ACC112 (cell line): Measurements from ENCODE around the gene MAML1.

ENCODE experiments used
- H2AFZ ChIP-seq: fragments of 200-600 bp; sonication (generic); one replicate; pipeline ENCODE4 v1.6.0; 2017; ENCODE audit warnings: antibody characterized with exemption, low read length; ENCODE audit not compliant: unreplicated experiment
- H3K27ac ChIP-seq: fragments of 200-600 bp; sonication (generic); 2 replicates; pipeline ENCODE4 v1.5.1; 2014; ENCODE audit warnings: low read depth, mild to moderate bottlenecking, antibody characterized with exemption, low read length, moderate library complexity
- H3K27me3 ChIP-seq: fragments of 200-600 bp; sonication (generic); 2 replicates; pipeline ENCODE4 v1.6.1; 2014; ENCODE audit warnings: mild to moderate bottlenecking, antibody characterized with exemption, low read length, moderate library complexity, mixed read lengths; ENCODE audit not compliant: insufficient read depth
- H3K36me3 ChIP-seq: fragments of 200-600 bp; sonication (generic); 2 replicates; pipeline ENCODE4 v1.6.1; 2016; ENCODE audit warnings: mild to moderate bottlenecking, antibody characterized with exemption, low read length, moderate library complexity, mixed read lengths; ENCODE audit not compliant: insufficient read depth
- H3K4me1 ChIP-seq: fragments of 200-600 bp; sonication (generic); one replicate; pipeline ENCODE4 v1.6.1; 2016; ENCODE audit warnings: low read length, mixed read lengths; ENCODE audit not compliant: insufficient read depth, unreplicated experiment, control insufficient read depth
- H3K4me3 ChIP-seq: fragments of 200-600 bp; sonication (generic); 2 replicates; pipeline ENCODE4 v1.5.1; 2014; ENCODE audit warnings: mild to moderate bottlenecking, low read depth, low read length
- H3K79me2 ChIP-seq: fragments of 200-600 bp; sonication (generic); one replicate; pipeline ENCODE4 v1.6.0; 2016; ENCODE audit warnings: low read length; ENCODE audit not compliant: control insufficient read depth, unreplicated experiment, insufficient read depth

MAML1 gene

DNA sequence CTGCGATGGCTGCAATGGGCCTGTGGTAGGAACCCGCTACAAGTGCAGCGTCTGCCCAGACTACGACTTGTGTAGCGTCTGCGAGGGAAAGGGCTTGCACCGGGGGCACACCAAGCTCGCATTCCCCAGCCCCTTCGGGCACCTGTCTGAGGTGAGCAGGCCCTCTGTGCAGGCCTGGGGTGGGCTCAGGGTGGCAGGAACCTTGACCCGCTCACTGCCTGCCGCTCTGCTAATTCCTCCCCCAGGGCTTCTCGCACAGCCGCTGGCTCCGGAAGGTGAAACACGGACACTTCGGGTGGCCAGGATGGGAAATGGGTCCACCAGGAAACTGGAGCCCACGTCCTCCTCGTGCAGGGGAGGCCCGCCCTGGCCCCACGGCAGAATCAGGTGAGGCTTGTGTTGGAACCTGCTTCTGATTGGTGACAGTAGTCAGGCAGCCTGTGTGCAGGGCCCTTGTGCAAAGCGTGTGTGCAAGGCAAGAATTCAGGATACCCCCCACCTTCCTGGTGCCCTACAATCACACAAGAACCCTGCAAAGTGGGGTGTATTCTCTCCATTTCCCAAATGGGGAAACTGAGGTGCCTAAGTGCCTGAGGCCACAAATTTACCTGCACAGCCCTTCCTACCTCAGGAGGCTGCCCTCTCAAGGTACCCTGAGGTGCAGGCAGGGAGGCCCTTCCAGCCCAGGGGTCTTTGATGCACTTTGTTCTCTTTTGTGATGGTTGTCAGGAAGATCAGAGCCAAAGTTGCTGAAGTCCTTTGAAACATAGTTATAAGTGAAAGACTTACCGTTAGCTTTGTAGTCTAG is 91.5 kb downstream of the MAML1 start:
- peaks cover 63% of the 10 kb centered on the region for H3K36me3 ChIP-seq
- H3K79me2 ChIP-seq, result peaks cover 63% of the 10 kb centered on the region
- no peaks in the 10 kb centered on the region for H3K27me3 ChIP-seq
- H3K4me1 ChIP-seq, result peaks cover 55% of the 10 kb centered on the region
- H3K4me3 ChIP-seq, result peak overlapping the region; percentile 60
- H3K27ac ChIP-seq, result no peak overlapping the region
- no peak overlapping the region for H2AFZ ChIP-seq

DNA sequence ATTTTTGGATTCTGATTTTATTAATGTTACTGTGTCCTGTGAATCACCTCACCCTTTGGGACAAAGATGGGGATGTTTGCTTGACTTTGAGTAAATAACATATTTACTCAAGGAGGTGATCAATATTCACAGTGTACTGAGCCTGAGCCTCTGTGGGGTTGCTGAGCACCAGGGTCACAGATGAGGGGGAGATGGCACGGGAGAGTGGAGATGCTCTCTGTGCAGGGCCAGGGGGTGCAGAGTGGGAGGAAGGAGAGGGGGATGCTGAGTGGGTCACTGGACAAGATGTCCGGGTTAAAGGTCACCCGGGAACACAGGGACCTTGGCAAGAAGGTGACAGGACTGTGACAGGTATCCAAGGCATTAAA is 92.1 kb downstream of the MAML1 start:
- H3K27ac ChIP-seq, result no peak overlapping the region
- peaks cover 63% of the 10 kb centered on the region for H3K79me2 ChIP-seq
- H3K4me1 ChIP-seq, result peaks cover 50% of the 10 kb centered on the region
- H3K36me3 ChIP-seq, result peaks cover 69% of the 10 kb centered on the region
- no peaks in the 10 kb centered on the region for H3K27me3 ChIP-seq
- peak overlapping the region; percentile 60 for H3K4me3 ChIP-seq
- no peak overlapping the region for H2AFZ ChIP-seq

GRCh38 chr5:179825655-179826182 is 93.1 kb downstream of the MAML1 start:
- no peak overlapping the region for H2AFZ ChIP-seq
- no peaks in the 10 kb centered on the region for H3K27me3 ChIP-seq
- H3K4me1 ChIP-seq, result peaks cover 41% of the 10 kb centered on the region
- peaks cover 59% of the 10 kb centered on the region for H3K79me2 ChIP-seq
- no peak overlapping the region; the same call in 1 of the 2 replicates for H3K4me3 ChIP-seq
- no peak overlapping the region for H3K27ac ChIP-seq
- peaks cover 79% of the 10 kb centered on the region for H3K36me3 ChIP-seq
